Spinal cord (tissue), 10 donors: ENCODE results near the gene KCNJ6. TPM values are rescaled to one million over a fixed set of nuclear protein-coding genes. Genes with fewer than 3 reads are reported as not detected.
"Not testable (repeated sequence)": the region's sequence is repeated elsewhere in the genome, so short reads cannot be mapped to it uniquely, and the experiment has no call there.

Experiments used
- DNase-seq, 6 donors: peaks; one replicate each; pipeline versions ENCODE4 v3.0.0 to v3.0.0-alpha.2; 2013 to 2015; ENCODE audit warnings: low spot score in 6 of 6, low read depth in 4 of 6
- H3K27ac ChIP-seq: one replicate; pipeline ENCODE4 v1.5.1; 2013; ENCODE audit warnings: low read depth, low read length, control low read depth
- H3K27me3 ChIP-seq: one replicate; pipeline ENCODE4 v1.6.1; 2013; ENCODE audit warnings: low read length; ENCODE audit not compliant: control insufficient read depth, insufficient read depth
- H3K36me3 ChIP-seq: one replicate; pipeline ENCODE4 v1.6.1; 2013; ENCODE audit warnings: low read length; ENCODE audit not compliant: control insufficient read depth, insufficient read depth
- H3K4me1 ChIP-seq: one replicate; pipeline ENCODE4 v1.6.1; 2013; ENCODE audit warnings: low read length; ENCODE audit not compliant: control insufficient read depth, insufficient read depth
- H3K4me3 ChIP-seq: one replicate; pipeline ENCODE4 v1.5.1; 2013; ENCODE audit warnings: low read depth, low read length, control low read depth
- H3K9me3 ChIP-seq: one replicate; pipeline ENCODE4 v1.6.1; 2013; ENCODE audit warnings: low read length; ENCODE audit not compliant: control insufficient read depth, insufficient read depth
- WGBS: methylation state at CpG from one replicate; pipeline ENCODE4 v1.1.5; 2013; ENCODE audit warnings: missing lambda C conversion rate; ENCODE audit not compliant: insufficient coverage; 5-methylcytosine and 5-hydroxymethylcytosine counted together
- polyA plus RNA-seq, 2 donors: library from polyadenylated mRNA; unstranded; fragments of 120-200 nt; gene quantifications; one replicate each; pipeline ENCODE4 v1.2.1, GENCODE V29; 2013; ENCODE audit not compliant: insufficient read length in 2 of 2
- total RNA-seq, 2 donors: library from RNA; depleted of rRNA in 1 of 2; stranded (reverse); fragments of 120-200 nt in 1 of 2; fragments of >200 nt in 1 of 2; gene quantifications; one replicate each; pipeline versions ENCODE4 v1.2.3 to v1.2.4, GENCODE V29; 2013 to 2014
- donor health status: healthy.

Gene KCNJ6
- total and polyA plus RNA-seq, 4 donors: 4.1 to 8.7 (median 4.8) TPM

DNA sequence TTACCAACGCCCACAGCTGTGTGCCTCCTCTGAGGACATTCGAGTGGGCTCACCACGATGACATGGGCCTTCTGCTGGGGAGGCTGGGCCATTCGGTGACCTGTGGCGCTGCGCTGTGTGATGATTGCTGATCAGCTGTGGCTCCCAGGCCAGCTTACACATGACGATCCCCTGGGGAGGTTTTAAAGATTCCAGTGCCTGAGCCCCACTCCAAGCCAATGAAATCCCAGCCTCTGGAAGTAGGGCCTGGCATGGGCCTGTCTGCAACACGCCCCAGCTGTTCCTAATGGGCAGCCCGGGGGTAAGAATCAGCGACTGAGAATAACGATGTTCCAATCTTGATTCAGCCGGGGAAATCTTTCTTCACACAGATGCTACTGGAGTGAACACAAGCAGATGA is 153.7 kb downstream of the KCNJ6 start:
- WGBS: 60% methylated on average over 8 of the region's 12 CpGs
- no peak overlapping the region for H3K27ac ChIP-seq

GRCh38 chr21:37761406-37761805 is 154.9 kb downstream of the KCNJ6 start:
- WGBS: 95% methylated on average over 4 of the region's 4 CpGs
- DNase-seq, H3K27me3 ChIP-seq, H3K4me3 ChIP-seq, H3K27ac ChIP-seq, H3K9me3 ChIP-seq, H3K4me1 ChIP-seq, H3K36me3 ChIP-seq: not testable (repeated sequence)

More for the DNA sequence above, 153.7 kb downstream of the KCNJ6 start:
- peak in 3 of 6 donors; percentile 5 to 86 (median 15) for DNase-seq
- no peak overlapping the region for H3K4me3 ChIP-seq
- peaks cover 8% of the 10 kb centered on the region for H3K36me3 ChIP-seq
- H3K4me1 ChIP-seq: peaks cover 10% of the 10 kb centered on the region
- H3K27me3 ChIP-seq: no peaks in the 10 kb centered on the region
- H3K9me3 ChIP-seq: no peaks in the 10 kb centered on the region

GRCh38 chr21:37759777-37760176 is 156.5 kb downstream of the KCNJ6 start:
- WGBS: 97% methylated on average over 9 of the region's 9 CpGs
- Histone ChIP-seq H3K27me3 (no peaks in the 10 kb centered on the region), H3K27ac (no peak overlapping the region)

DNA sequence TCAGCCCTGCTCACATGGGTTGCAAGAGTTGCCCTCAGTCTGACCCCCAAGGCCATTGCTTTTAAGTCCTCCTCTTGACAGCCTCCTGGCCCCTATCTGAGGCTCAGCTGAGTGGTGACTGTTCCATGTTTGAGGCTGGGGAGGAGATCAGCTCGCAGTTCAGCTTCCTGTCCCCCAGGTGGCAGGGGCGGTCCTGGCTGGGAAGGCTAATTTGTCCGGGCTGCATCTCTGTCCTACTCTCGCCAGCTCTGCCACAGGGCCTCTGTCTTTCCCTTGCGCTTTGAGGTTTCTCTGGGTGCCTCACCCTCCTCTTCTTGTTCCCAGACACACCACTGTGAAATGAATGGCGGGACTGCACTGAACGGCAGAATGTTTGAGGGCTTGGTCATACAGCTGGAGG is 157.3 kb downstream of the KCNJ6 start:
- DNase-seq: peak in 2 of 6 donors; percentile 46 to 63
- 34% methylated on average over 4 of the region's 7 CpGs for WGBS

More at GRCh38 chr21:37759777-37760176, 156.5 kb downstream of the KCNJ6 start:
- DNase-seq: no peak
- Histone ChIP-seq H3K4me3 (no peak overlapping the region), H3K9me3 (no peaks in the 10 kb centered on the region), H3K36me3 (peaks cover 8% of the 10 kb centered on the region), H3K4me1 (peaks cover 10% of the 10 kb centered on the region)

DNA sequence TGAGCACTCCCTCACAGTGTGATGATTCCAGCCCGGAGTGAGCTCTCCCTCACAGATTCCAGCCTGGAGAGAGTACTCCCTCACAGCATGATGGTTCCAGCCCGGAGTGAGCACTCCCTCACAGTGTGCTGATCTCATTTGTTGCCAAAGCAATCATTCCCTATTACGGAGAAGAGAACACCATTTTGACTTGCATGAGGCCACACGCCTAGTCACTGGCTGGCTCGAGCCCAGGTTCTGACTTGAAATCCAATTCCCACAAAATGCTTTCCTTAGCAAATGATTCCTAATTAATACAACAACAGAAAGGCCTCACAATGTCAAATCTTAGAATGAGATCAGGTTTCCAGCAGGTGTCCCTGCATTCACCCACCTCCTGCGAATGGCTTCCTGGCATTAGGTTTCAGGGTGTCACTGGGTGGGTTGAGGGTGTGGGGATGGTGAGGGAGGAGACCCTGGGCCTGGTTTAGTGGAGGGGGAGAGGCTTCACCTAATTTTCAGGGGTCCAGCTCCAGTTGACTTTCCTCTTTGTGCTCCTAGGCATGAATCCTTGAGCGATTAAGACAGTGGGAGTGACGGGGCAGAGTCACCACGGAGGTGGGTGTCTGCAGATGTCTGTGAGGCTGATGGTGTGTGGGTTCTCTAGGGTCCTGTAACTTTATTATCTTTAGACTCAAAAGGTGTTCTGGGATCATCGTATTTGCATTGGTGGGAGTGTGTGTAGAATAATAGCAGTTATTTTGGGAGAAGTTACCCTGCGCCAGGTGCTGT is 158.5 kb downstream of the KCNJ6 start:
- peaks cover 7% of the 10 kb centered on the region for H3K4me1 ChIP-seq
- DNase-seq: peak in 2 of 6 donors; percentile 20 to 22
- no peak overlapping the region for H3K27ac ChIP-seq
- H3K36me3 ChIP-seq: peaks cover 8% of the 10 kb centered on the region
- H3K27me3 ChIP-seq: no peaks in the 10 kb centered on the region
- no peaks in the 10 kb centered on the region for H3K9me3 ChIP-seq
- no peak overlapping the region for H3K4me3 ChIP-seq
- 50% methylated on average over 5 of the region's 11 CpGs for WGBS

More for the DNA sequence above, 157.3 kb downstream of the KCNJ6 start:
- Histone ChIP-seq H3K9me3 (no peaks in the 10 kb centered on the region), H3K36me3 (peaks cover 8% of the 10 kb centered on the region), H3K4me3 (no peak overlapping the region), H3K27ac (no peak overlapping the region), H3K27me3 (no peaks in the 10 kb centered on the region), H3K4me1 (peaks cover 10% of the 10 kb centered on the region)

- Histone ChIP-seq H3K36me3 (no peaks in the 10 kb centered on the region), H3K27me3 (no peaks in the 10 kb centered on the region), H3K9me3 (no peaks in the 10 kb centered on the region), H3K4me1 (peaks cover 3% of the 10 kb centered on the region), H3K27ac (no peak overlapping the region), H3K4me3 (no peak overlapping the region)
- peak in 2 of 6 donors; percentile 8 to 22 for DNase-seq
- 47% methylated on average over 12 of the region's 12 CpGs for WGBS
Measured at GRCh38 chr21:37753122-37753599, 163.1 kb downstream of the KCNJ6 start.

DNA sequence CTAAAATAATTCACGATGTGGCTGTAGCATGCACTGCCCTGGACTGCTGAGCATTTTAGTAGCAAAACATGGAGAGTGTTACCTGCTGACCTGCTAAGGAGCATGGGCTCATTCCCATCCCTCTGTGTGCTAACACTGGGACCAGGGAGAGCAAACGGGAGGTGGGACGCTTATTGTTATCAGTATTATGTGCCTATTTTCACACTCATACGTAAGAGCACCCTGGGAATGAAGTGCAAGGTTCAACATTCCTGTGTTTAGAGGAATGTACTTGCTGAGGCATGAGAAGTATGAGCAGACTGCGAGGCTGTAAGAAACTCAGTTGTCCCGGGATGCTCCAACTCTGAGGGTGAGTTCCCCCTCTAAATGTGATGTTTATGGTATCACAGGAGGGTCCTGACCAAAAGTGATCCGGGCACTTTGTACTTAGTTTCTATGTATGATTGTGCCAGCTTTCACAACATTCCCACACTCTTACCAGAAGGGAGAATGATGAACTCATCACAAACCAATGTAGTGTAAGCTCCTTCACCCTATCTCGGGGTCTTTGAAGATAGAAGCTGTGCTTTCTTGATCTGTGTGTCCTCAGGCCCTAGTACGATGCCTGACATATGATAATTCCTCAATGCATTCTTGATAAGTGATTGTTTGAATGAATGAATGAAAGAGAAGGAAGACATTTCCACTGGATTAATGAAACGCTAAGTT is 164.8 kb downstream of the KCNJ6 start:
- DNase-seq: no peak
- no peaks in the 10 kb centered on the region for H3K27me3 ChIP-seq
- no peak overlapping the region for H3K27ac ChIP-seq
- no peak overlapping the region for H3K4me3 ChIP-seq
- WGBS: 84% methylated on average over 6 of the region's 10 CpGs
- H3K4me1 ChIP-seq: peaks cover 3% of the 10 kb centered on the region
- H3K9me3 ChIP-seq: no peaks in the 10 kb centered on the region
- no peaks in the 10 kb centered on the region for H3K36me3 ChIP-seq

DNA sequence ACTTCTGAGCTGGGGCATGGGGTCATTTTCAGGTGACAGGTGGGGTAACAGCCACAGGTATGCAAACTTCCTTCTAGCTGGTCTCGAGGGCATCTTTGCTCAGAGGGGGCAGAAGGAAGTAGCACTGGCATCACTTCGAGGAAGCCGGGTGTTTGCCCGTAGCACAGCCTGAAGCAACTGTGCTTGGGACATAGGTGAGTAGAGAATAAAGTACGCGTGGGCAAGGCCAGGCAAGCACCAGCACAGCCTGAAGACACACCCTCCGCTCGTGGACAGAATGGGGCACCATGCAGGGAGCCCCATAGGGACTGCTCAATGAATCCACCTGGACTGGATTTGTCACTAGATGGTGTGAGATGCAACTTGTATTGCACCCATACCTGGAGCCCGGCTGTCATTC is 167.1 kb downstream of the KCNJ6 start:
- WGBS: 91% methylated on average over 9 of the region's 9 CpGs
- no peaks in the 10 kb centered on the region for H3K27me3 ChIP-seq
- H3K4me1 ChIP-seq: peaks cover 3% of the 10 kb centered on the region
- DNase-seq: no peak
- H3K4me3 ChIP-seq: no peak overlapping the region
- H3K27ac ChIP-seq: no peak overlapping the region
- H3K36me3 ChIP-seq: no peaks in the 10 kb centered on the region
- H3K9me3 ChIP-seq: no peaks in the 10 kb centered on the region

DNA sequence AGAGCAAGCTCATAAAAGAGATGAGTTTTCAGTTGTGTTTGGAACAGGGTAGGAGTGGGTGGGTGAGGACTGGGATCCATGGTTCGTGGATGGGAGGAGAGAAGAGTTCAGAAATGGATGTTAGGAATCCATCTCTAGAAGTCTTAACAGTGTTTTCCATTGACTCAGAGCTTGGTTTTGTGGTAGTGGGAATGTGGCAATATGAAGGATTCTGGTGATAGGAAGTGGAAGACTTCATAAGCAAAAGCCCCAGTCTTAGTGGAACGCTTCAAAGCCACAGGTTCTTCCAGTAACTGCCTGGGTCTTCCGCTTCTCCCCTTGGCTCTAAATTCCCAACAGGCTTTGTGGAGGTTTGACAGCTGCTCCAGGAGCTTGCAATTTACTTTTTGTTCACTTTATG is 167.9 kb downstream of the KCNJ6 start:
- no peaks in the 10 kb centered on the region for H3K36me3 ChIP-seq
- no peak overlapping the region for H3K27ac ChIP-seq
- 90% methylated on average over 2 of the region's 3 CpGs for WGBS
- no peaks in the 10 kb centered on the region for H3K9me3 ChIP-seq
- DNase-seq: no peak
- H3K27me3 ChIP-seq: no peaks in the 10 kb centered on the region
- H3K4me3 ChIP-seq: no peak overlapping the region
- H3K4me1 ChIP-seq: peaks cover 3% of the 10 kb centered on the region
